ENCODE results near the gene HELQ.

DNA sequence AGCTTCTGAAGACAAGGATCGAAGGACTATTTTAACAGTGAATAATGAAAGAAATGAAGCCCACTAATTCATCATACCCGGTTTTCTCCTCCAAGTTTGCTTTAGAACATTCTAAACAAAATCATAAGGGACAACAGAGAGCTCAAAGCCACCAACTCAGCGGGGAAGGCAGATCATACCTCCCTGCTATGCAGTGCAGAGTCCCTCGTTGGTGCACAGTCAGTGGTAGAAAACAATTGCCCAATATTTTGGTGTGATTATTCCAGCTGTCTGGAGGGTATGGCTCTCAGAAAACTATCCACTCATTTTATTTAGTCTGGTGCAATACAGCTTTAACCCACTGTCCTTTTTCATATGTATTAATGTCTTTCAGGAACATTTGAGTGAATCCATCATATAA is 61.7 kb downstream of the HELQ start:
- TF ChIP-seq, protein P1, sequence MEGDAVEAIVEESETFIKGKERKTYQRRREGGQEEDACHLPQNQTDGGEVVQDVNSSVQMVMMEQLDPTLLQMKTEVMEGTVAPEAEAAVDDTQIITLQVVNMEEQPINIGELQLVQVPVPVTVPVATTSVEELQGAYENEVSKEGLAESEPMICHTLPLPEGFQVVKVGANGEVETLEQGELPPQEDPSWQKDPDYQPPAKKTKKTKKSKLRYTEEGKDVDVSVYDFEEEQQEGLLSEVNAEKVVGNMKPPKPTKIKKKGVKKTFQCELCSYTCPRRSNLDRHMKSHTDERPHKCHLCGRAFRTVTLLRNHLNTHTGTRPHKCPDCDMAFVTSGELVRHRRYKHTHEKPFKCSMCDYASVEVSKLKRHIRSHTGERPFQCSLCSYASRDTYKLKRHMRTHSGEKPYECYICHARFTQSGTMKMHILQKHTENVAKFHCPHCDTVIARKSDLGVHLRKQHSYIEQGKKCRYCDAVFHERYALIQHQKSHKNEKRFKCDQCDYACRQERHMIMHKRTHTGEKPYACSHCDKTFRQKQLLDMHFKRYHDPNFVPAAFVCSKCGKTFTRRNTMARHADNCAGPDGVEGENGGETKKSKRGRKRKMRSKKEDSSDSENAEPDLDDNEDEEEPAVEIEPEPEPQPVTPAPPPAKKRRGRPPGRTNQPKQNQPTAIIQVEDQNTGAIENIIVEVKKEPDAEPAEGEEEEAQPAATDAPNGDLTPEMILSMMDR (conservative IDR thresholded peaks at IDR 0.05; ENCODE audit: low read depth, low read length) = no peak
- TF ChIP-seq EZH2 (IDR thresholded peaks at IDR 0.05; ENCODE audit: borderline replicate concordance, low read depth, low read length, poor library complexity, severe bottlenecking) = no peak
